Measurements from ENCODE around the gene FAAP24.
A peak's percentile ranks its signal among the peaks of the same experiment; 100 is the strongest.
"Not testable (repeated sequence)": the region's sequence is repeated elsewhere in the genome, so short reads cannot be mapped to it uniquely, and the experiment has no call there.

Gene FAAP24

DNA sequence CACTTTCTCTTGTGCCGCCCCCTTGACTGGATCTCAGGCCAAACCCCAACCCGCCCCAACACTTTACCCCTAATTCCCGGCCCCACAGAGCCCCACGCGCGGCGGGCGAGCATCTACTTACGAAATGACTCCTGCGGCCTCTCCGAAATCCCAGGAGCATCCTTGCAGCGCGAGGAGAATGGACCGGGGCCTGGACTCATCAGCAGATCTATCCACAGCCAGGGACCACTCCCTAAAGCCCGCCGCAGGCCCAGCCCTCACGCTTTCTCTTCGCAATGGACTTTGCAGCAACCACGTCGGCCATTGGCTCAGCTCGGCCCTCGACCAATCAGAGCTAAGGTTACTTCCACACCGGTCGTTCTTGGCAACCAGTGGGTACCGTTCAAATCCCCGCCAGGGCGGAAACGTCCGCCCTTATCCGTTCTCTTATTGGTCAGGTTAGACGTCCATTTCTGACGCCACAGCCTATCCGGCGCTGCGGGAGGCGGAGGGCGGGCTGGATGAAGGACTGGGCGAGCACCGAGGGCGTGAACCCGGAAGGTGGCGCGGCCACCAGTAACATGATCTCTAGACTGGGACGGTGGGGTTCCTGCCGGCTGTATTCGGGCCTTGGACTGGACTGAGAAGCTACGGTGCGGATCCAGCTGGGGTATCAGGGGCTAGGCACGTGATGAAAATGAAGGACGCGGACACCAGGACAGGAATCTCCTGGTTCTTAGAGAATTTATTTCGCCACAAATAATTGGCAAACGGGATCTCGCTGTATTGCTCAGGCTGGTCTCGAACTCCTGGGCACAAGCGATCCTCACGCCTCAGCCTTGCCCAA lies at the start of gene FAAP24, which contains the start of gene CEP89:
Gene FAAP24, plus strand, starts transcription at position 528 of the 826 bp plus-strand sequence. CDS start 955 bp downstream, outside the sequence.
Gene CEP89, minus strand, starts transcription at position 244 of the 826 bp plus-strand sequence. Its CDS starts 84 bp downstream, at position 160.
- peak; percentile 100 for DNase-seq (ENCODE audit: low spot score)

DNA sequence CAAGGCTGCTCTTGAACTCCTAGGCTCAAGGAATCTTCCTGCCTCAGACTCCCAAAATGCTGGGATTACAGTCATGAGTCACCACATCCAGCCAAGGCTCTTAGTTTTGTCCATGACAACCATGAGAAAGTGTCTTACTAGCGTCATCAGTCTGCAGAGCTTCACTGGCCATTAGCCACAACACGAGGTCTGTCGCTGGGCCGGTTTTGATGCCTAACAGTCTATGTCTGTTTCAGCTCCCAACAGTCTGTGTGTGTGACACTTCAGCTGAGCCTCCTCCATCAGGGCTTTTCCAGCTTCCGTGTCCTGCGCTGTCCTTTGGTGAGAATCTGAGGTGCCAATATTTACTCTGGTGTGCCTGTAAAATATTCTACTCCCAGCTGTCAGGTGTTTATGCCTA lies 47.8 kb upstream of the FAAP24 start:
- DNase-seq (ENCODE audit: low spot score), result no peak

GRCh38 chr19:32928806-32929205 lies 43.2 kb upstream of the FAAP24 start:
- DNase-seq (ENCODE audit: low spot score), result no peak

GRCh38 chr19:32930567-32930966 lies 41.5 kb upstream of the FAAP24 start:
- DNase-seq (ENCODE audit: low spot score), result no peak

GRCh38 chr19:32933571-32933970 lies 38.5 kb upstream of the FAAP24 start:
- DNase-seq (ENCODE audit: low spot score), result no peak

- no peak for DNase-seq (ENCODE audit: low spot score)
Measured at GRCh38 chr19:32935629-32936028, 36.4 kb upstream of the FAAP24 start.

GRCh38 chr19:32936065-32936464 lies 36.0 kb upstream of the FAAP24 start:
- no peak for DNase-seq (ENCODE audit: low spot score)

GRCh38 chr19:32941273-32941672 lies 30.8 kb upstream of the FAAP24 start:
- not testable (repeated sequence) for DNase-seq (ENCODE audit: low spot score)

DNA sequence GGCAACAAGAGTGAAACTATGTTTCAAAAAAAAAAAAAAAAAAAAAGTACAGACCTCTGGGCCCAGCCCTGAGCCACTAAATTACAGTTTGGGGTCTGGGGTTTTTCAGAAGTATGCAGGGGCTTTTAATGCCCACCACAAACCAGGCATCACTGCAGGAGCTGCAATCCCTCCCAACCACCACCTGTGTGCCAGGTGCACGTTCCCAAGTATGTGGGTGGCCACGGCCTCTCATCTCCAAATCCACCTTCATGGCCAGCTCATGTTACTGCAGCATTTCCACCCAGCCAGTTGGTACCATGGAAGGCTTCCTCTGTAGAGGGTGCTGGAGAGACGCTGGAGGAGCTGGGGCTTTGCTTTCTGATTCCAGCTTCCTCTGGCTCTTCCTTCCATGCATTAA lies 26.8 kb upstream of the FAAP24 start:
- no peak for DNase-seq (ENCODE audit: low spot score)

DNA sequence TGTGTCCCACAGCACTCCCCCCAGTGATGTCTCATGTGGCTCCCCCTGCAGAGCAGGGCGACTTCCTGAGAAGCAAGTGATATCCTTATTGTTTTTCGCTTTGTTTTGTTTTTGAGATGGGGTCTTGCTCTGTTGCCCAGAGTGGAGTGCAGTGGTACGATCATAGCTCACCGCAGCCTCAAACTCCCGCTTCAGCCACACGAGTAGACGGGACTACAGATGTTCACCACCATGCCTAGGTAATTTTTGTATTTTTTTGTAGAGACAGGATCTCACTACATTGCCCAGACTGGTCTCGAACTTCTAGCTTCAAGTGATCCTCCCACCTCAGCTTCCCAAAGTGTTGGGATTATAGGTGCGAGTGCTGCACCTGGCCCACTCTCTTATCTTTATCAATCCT lies 5.3 kb upstream of the FAAP24 start:
- no peak for DNase-seq (ENCODE audit: low spot score)

DNA sequence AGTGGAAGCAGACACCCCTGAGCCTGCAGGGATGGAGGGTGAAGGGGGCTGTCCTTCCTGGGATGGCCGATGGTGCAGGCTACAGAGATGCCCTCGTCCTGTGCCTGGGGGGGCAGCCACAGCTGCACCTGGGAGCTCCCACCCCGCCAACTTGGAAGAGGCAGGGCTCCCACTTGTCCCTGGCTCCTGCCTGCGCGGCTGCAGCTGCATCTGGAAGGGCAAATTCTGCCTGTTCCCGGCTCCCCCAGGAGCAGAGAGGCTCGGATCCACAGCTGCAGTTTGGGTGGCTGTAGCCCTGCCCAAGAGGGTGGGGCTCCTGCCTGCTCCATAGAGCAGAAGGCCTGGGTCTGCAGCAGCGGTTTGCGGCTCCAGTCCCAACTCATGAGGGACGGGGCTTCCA lies 2.5 kb upstream of the FAAP24 start:
- no peak for DNase-seq (ENCODE audit: low spot score)

GRCh38 chr19:32971012-32971595 lies 938 bp upstream of the FAAP24 start:
- no peak for DNase-seq (ENCODE audit: low spot score)

GRCh38 chr19:32976223-32976805 lies 4.3 kb downstream of the FAAP24 start:
- peak; percentile 62 for DNase-seq (ENCODE audit: low spot score)

DNA sequence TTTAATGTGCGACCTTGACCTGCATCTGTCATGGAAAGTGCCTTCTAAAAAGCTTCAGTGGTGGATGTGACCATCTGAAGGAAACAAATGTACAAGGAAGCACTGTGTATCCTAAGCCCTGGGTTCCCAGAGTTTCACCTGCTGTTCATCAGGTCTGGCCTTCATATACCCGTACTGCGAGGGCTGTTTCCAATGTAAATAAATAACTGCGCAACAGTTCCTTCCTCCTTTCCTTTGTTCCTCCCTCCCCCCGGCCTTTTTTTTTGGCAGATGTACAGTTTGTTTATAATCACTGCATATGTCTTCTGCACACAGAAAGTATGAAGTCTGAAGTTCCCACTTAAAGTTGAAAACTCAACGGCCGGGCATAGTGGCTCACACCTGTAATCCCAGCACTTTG lies 5.2 kb downstream of the FAAP24 start:
- no peak for DNase-seq (ENCODE audit: low spot score)

- not testable (repeated sequence) for DNase-seq (ENCODE audit: low spot score)
Measured at GRCh38 chr19:32977813-32978212, 5.8 kb downstream of the FAAP24 start.

DNA sequence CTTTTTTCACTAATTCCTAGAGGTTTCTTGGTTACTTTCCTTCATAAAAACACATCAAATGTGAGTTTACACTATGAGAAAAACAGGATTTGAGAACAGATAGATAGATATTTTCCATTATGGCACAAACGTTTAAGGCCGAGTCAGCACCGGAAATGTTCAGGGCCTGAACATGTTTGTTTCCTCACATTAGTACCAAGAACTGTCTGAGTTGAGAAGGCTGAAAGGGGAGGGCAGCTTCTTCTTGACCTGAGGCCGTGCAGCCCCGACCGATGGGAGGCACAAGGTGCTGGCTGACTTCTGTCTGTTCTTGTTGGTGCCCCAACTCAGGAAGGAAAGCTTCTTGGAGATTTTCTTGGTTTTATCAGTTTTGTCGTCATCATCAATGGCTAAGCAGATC lies 7.8 kb downstream of the FAAP24 start:
- DNase-seq (ENCODE audit: low spot score), result not testable (repeated sequence)

DNA sequence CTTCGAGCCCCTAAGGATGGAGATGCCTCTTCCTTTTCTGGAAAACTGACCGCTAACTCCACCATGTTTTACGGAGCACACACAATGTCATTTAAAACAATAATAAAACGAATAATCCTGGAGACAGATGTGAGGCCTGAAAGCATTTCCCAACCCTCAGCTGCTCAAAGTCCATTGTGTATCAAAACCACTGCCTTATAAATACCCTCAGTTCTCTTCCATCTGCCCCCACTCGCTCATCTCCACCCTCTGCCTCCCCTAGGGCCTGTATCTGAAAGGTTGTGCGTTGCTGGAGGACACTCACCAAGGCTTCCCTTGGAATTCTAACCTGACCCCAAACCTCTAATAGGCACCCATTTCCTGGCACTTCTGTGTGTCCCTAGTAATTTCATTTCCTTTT lies 10.4 kb downstream of the FAAP24 start:
- not testable (repeated sequence) for DNase-seq (ENCODE audit: low spot score)

GRCh38 chr19:32988254-32988653 lies 16.2 kb downstream of the FAAP24 start:
- DNase-seq (ENCODE audit: low spot score), result not testable (repeated sequence)

DNA sequence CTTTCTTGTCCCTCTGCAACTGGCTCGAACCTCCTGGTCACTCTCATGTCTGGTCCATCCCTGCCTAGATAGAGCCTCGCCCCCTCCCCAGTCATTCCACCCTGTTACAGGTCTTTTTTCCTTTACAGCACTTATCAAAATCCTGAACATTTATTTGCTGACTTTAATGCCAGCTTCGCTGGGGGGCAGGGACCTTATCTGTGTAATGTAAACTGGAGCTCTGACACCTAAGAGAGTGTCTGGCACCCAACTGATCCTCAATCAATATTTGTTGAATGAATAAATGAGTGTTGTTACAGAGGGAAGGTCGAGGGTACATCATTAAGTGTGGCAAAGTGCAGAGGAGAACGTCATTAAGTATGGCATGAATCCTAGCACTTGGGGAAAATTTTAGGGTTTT lies 16.7 kb downstream of the FAAP24 start:
- DNase-seq (ENCODE audit: low spot score), result no peak

- DNase-seq (ENCODE audit: low spot score), result not testable (repeated sequence)
Measured at GRCh38 chr19:32995966-32996365, 23.9 kb downstream of the FAAP24 start.

DNA sequence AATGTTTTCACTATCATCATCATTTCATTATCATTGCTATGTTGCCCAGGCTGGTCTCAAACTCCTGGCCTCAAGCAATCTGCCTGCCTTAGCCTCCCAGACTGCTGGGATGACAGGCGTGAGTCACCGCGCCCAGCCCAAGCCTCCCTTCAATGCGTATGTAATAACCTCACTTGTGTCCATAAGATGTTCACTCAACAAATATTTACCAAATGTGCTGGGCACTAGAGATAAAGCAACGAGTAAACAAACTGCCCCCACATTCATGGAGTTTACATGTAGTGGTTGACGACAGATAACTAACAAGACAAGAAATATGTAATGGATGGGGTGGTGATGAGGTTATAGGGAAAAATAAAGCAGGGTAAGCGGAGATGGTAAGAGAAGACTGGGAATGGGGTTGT lies 25.0 kb downstream of the FAAP24 start:
- not testable (repeated sequence) for DNase-seq (ENCODE audit: low spot score)

- no peak for DNase-seq (ENCODE audit: low spot score)
Measured at GRCh38 chr19:32997716-32998355, 25.8 kb downstream of the FAAP24 start.

DNA sequence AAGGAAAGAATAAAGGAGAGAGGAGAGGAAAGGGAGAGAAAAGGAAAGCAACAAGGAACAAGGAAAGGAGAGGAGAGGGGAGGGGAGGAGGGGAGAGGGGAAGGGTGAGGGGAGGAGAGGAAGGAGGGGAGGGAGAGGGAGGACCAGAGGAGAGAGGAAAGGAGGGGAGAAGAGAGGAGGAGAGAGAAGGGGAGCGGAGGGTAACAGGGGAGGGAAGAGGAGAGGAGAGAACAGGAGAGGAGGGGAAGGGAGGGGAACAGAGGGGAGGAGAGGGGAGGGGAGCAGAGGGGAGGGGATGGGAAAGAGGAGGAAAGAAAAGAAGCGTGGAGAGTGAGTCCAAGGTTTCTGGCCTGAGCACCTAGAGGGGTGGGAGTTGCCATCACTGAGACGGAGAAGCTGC lies 26.7 kb downstream of the FAAP24 start:
- DNase-seq (ENCODE audit: low spot score), result no peak
